Common myeloid progenitor, CD34-positive (primary cell): ENCODE results near the gene CEBPA.

ENCODE experiments used
- CTCF ChIA-PET: fragments of 350-600 bp; sonication (Branson Sonifier 250); formaldehyde crosslinking; loops from one replicate; lab custom pipeline; 2021; ENCODE audit warnings: antibody characterized with exemption; lab: Charles Lee
- POLR2A ChIA-PET: fragments of 350-600 bp; sonication (Branson Sonifier 250); formaldehyde crosslinking; loops from one replicate; lab custom pipeline; 2021; ENCODE audit warnings: antibody characterized with exemption; lab: Charles Lee
- DNase-seq, 3 donors: peaks; one replicate each; pipeline versions ENCODE4 v3.0.0 to v3.0.0-alpha.2; 2013
- H3K27ac ChIP-seq, 2 experiments: 1 replicate in 1 of 2; 2 replicates in 1 of 2; pipeline ENCODE4 v1.7.0; 2013; ENCODE audit warnings: inconsistent platforms in 2 of 2, low read length in 2 of 2, mild to moderate bottlenecking in 2 of 2, low read depth in 1 of 2, moderate library complexity in 1 of 2; ENCODE audit not compliant: severe bottlenecking in 2 of 2, insufficient read depth in 1 of 2, poor library complexity in 1 of 2
- H3K27me3 ChIP-seq, 5 experiments: replicated peaks in 2 of 5; 1 replicate in 3 of 5; 2 replicates in 2 of 5; pipeline versions ENCODE4 v1.6.1 to v1.7.0; 2013; ENCODE audit warnings: low read length in 4 of 5, mild to moderate bottlenecking in 2 of 5, moderate library complexity in 2 of 5, inconsistent platforms in 1 of 5; ENCODE audit not compliant: insufficient read depth in 5 of 5, control insufficient read depth in 4 of 5
- H3K36me3 ChIP-seq, 4 experiments: 1 replicate in 2 of 4; 2 replicates in 2 of 4; pipeline versions ENCODE4 v1.6.1 to v1.7.0; 2013; ENCODE audit warnings: low read length in 3 of 4, control low read depth in 1 of 4, mild to moderate bottlenecking in 1 of 4; ENCODE audit not compliant: control insufficient read depth in 4 of 4, insufficient read depth in 4 of 4
- H3K4me1 ChIP-seq, 4 experiments: 1 replicate in 3 of 4; 2 replicates in 1 of 4; pipeline versions ENCODE4 v1.6.1 to v1.7.1; 2013; ENCODE audit warnings: low read length in 3 of 4, mild to moderate bottlenecking in 3 of 4, control low read depth in 1 of 4, inconsistent platforms in 1 of 4, moderate library complexity in 1 of 4; ENCODE audit not compliant: control insufficient read depth in 4 of 4, insufficient read depth in 4 of 4; ENCODE audit errors: control extremely low read depth in 1 of 4
- H3K4me3 ChIP-seq, 7 experiments: 1 replicate in 4 of 7; 2 replicates in 3 of 7; pipeline versions ENCODE4 v1.5.1 to v1.7.0; 2013; ENCODE audit warnings: mild to moderate bottlenecking in 7 of 7, low read length in 6 of 7, moderate library complexity in 6 of 7, inconsistent platforms in 2 of 7, low read depth in 2 of 7, control low read depth in 1 of 7; ENCODE audit not compliant: insufficient read depth in 4 of 7, control insufficient read depth in 1 of 7; ENCODE audit errors: extremely low read depth in 1 of 7
- H3K9me3 ChIP-seq, 5 experiments: 1 replicate in 4 of 5; 2 replicates in 1 of 5; pipeline versions ENCODE4 v1.6.1 to v1.7.1; 2013; ENCODE audit warnings: low read length in 4 of 5, mild to moderate bottlenecking in 2 of 5, inconsistent platforms in 1 of 5, low read depth in 1 of 5, moderate library complexity in 1 of 5; ENCODE audit not compliant: control insufficient read depth in 4 of 5, insufficient read depth in 2 of 5; ENCODE audit errors: control extremely low read depth in 1 of 5
- WGBS: methylation state at CpG from one replicate; pipeline ENCODE4 v1.1.5; 2013; ENCODE audit not compliant: insufficient coverage; 5-methylcytosine and 5-hydroxymethylcytosine counted together

CEBPA gene

DNA sequence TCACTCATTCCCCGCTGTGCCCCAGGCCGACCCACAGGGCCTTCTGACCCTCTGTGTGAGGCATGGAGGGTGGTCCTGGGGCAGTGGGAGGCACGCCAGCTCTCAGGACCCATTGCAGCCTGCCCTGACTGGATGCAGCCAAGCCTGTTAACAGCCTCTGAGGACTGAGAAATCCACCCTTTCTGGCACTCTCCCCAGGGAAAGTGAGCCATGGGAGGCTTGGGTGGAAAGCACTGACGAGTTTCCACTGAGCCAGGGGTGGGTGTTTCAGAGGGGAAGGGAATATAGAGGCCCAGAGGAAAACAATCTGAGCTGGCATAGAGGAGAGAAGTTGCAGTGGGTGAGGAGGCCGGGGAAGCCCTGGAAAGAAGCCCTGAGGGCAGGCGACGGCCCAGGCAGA, 46.1 kb downstream of the CEBPA start:
- Histone ChIP-seq H3K4me3 (no peak overlapping the region), H3K36me3 (no peaks in the 10 kb centered on the region), H3K9me3 (peaks cover 0 to 8% (median 0%) of the 10 kb centered on the region in 5 experiments), H3K27ac (no peak overlapping the region), H3K27me3 (peaks cover 0 to 2% (median 0%) of the 10 kb centered on the region in 5 experiments), H3K4me1 (peaks cover 0 to 33% (median 28%) of the 10 kb centered on the region in 4 experiments)
- 97% methylated on average over 7 of the region's 7 CpGs for WGBS
- CTCF ChIA-PET = interaction anchor here (1.2 to 11.9 kb wide), 5 partner anchors 14 to 150 kb away, joined by 3 to 125 read pairs (median 4); partner anchors contain the start of gene CEBPA
- POLR2A ChIA-PET = no interaction called here
- DNase-seq = no peak

GRCh38 chr19:33255781-33256180, 46.6 kb downstream of the CEBPA start:
- ChIA-PET POLR2A (no interaction called here), CTCF (interaction anchor here (0.8 to 11.9 kb wide), 9 partner anchors 8 to 151 kb away, joined by 3 to 125 read pairs (median 4); partner anchors contain the start of gene CEBPA)
- Histone ChIP-seq H3K27me3 (peaks cover 0 to 2% (median 0%) of the 10 kb centered on the region in 5 experiments), H3K9me3 (peaks cover 0 to 8% (median 0%) of the 10 kb centered on the region in 5 experiments), H3K4me3 (no peak overlapping the region), H3K27ac (no peak overlapping the region), H3K36me3 (no peaks in the 10 kb centered on the region), H3K4me1 (peaks cover 0 to 32% (median 26%) of the 10 kb centered on the region in 4 experiments)
- WGBS = 98% methylated on average over 7 of the region's 7 CpGs
- DNase-seq = no peak

GRCh38 chr19:33254245-33254824, 48.0 kb downstream of the CEBPA start:
- H3K4me1 ChIP-seq = peaks cover 0 to 24% (median 19%) of the 10 kb centered on the region in 4 experiments
- no peak for DNase-seq
- CTCF ChIA-PET = interaction anchor here (1.8 to 11.9 kb wide), 2 partner anchors 45 to 152 kb away, joined by 4 to 125 read pairs; partner anchors contain the start of gene CEBPA

DNA sequence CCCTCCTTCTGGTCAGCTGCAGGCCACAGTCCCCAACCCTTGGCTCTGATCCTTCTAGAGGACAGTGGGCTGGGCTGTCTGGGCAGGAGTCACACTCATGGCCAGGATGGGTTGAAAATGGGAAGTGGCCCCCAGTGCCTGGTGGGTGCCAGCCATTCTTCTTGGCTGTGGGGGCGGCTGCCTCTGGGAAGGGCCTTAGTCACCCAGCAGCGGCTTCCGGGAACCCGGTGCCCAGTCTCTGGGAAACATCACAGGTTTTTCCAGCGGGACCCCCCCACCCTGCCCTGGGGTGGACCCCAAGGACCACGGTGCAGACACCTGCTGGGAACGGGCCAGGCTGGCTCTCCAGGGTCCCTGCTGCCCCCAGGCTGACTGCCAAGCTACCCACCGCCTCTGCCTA, 49.4 kb downstream of the CEBPA start:
- CTCF ChIA-PET = interaction anchor here (0.9 to 11.9 kb wide), 2 partner anchors 32 to 46 kb away, joined by 3 to 125 read pairs; partner anchors contain the start of gene CEBPA
- no peak for DNase-seq
- Histone ChIP-seq H3K4me3 (no peak overlapping the region), H3K27me3 (peaks cover 0 to 2% (median 0%) of the 10 kb centered on the region in 5 experiments), H3K9me3 (peaks cover 0 to 7% (median 0%) of the 10 kb centered on the region in 5 experiments), H3K4me1 (peaks cover 0 to 30% (median 20%) of the 10 kb centered on the region in 4 experiments), H3K36me3 (no peaks in the 10 kb centered on the region), H3K27ac (no peak overlapping the region)
- 89% methylated on average over 6 of the region's 8 CpGs for WGBS
- POLR2A ChIA-PET = no interaction called here

More at GRCh38 chr19:33254245-33254824, 48.0 kb downstream of the CEBPA start:
- Histone ChIP-seq H3K9me3 (peaks cover 0 to 8% (median 0%) of the 10 kb centered on the region in 5 experiments), H3K27me3 (peaks cover 0 to 2% (median 0%) of the 10 kb centered on the region in 5 experiments), H3K4me3 (no peak overlapping the region), H3K27ac (no peak overlapping the region), H3K36me3 (no peaks in the 10 kb centered on the region)
- POLR2A ChIA-PET = interaction anchor here (1.0 kb wide), 1 partner anchor 48 kb away, joined by 3 read pairs; the partner anchor contains the start of gene CEBPA
- 94% methylated on average over 13 of the region's 13 CpGs for WGBS

- H3K27me3 ChIP-seq = peaks cover 0 to 2% (median 0%) of the 10 kb centered on the region in 5 experiments
- ChIA-PET POLR2A (no interaction called here), CTCF (interaction anchor here (11.9 kb wide), 1 partner anchor 47 kb away, joined by 125 read pairs; the partner anchor contains the start of gene CEBPA)
- peaks cover 0 to 30% (median 20%) of the 10 kb centered on the region in 4 experiments for H3K4me1 ChIP-seq
- H3K4me3 ChIP-seq = no peak overlapping the region
- H3K27ac ChIP-seq = no peak overlapping the region
- DNase-seq = no peak
- H3K36me3 ChIP-seq = no peaks in the 10 kb centered on the region
- WGBS = 97% methylated on average over 4 of the region's 4 CpGs
- peaks cover 0 to 2% (median 0%) of the 10 kb centered on the region in 5 experiments for H3K9me3 ChIP-seq
Observed at GRCh38 chr19:33252418-33252962, 49.8 kb downstream of the CEBPA start.

GRCh38 chr19:33251526-33252090, 50.7 kb downstream of the CEBPA start:
- Histone ChIP-seq H3K9me3 (no peaks in the 10 kb centered on the region), H3K27ac (no peak overlapping the region), H3K36me3 (no peaks in the 10 kb centered on the region), H3K27me3 (peaks cover 0 to 1% (median 0%) of the 10 kb centered on the region in 5 experiments), H3K4me3 (no peak overlapping the region), H3K4me1 (peaks cover 0 to 30% (median 20%) of the 10 kb centered on the region in 4 experiments)
- 94% methylated on average over 11 of the region's 17 CpGs for WGBS
- POLR2A ChIA-PET = no interaction called here
- CTCF ChIA-PET = interaction anchor here (11.9 kb wide), 1 partner anchor 48 kb away, joined by 125 read pairs; the partner anchor contains the start of gene CEBPA
- no peak for DNase-seq
